ENCODE measurements around the gene ARID3A.

GRCh38 chr19:993361-993830 is 67.6 kb downstream of the ARID3A start:
- no peak for TF ChIP-seq CTCF (conservative IDR thresholded peaks at IDR 0.05; ENCODE audit: low read depth, low read length)
- TF ChIP-seq POLR2A (IDR thresholded peaks at IDR 0.05; ENCODE audit: low read depth, low read length), result no peak
- TF ChIP-seq SMC3 (IDR thresholded peaks at IDR 0.05; ENCODE audit: low read depth, low read length), result no peak
- no peak for TF ChIP-seq CEBPB (IDR thresholded peaks at IDR 0.05; ENCODE audit: low read depth, low read length)
- TF ChIP-seq BHLHE40 (IDR thresholded peaks at IDR 0.05; ENCODE audit: low read depth, low read length), result no peak
- no peak for TF ChIP-seq RAD21 (IDR thresholded peaks at IDR 0.05; ENCODE audit: low read length)
- TF ChIP-seq RFX5 (IDR thresholded peaks at IDR 0.05; ENCODE audit: low read depth, low read length), result no peak
- no peak for TF ChIP-seq FOS (IDR thresholded peaks at IDR 0.05; ENCODE audit: low read depth, low read length)
- TF ChIP-seq RCOR1 (IDR thresholded peaks at IDR 0.05; ENCODE audit: insufficient replicate concordance, low read length), result no peak

All from IMR-90 (cell line).